NT2/D1 (cell line): ENCODE data around the gene JUN.

Source experiments
- YY1 ChIP-seq: IDR thresholded peaks from 2 replicates; pipeline ENCODE4 v1.6.1; 2011; ENCODE audit not compliant: insufficient read length, insufficient read depth
- ZNF274 ChIP-seq: IDR thresholded peaks from 2 replicates; pipeline ENCODE4 v1.6.1; 2011; ENCODE audit warnings: mild to moderate bottlenecking, low read depth, low read length

DNA sequence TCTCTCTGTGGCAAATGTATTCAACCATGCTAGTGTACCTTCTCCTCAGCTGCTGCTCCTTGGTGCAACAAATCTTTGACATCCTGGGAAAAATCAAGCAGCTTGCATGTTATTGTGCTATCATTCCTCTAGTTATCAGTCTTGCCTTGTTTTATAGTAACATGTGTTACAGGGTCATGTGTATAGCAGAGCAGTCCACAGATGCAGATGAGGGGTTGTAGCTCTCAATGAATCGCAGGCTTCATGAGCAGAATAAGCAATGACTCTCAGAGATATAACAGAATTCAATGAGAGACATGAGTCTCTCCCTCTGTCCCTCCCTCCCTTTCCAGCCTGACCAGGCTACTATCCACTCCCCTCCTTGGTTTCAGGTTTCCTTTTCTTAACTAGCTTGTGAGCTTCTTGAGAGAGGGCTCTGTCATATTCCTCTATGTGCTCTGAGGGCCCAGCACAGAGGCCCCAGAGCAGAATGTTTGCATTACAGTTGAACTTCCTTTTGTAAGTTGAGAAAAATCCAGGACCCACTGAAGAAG is 15.1 kb upstream of the JUN start:
- TF ChIP-seq YY1, result no peak
- no peak for TF ChIP-seq ZNF274
